Liver (tissue), 9 donors: ENCODE data around the gene PTPRN2. TPM values are rescaled to one million over a fixed set of nuclear protein-coding genes. Genes with fewer than 3 reads are reported as not detected.

Source experiments
- DNase-seq: peaks from one replicate; pipeline ENCODE4 v3.0.0-alpha.2; 2017; ENCODE audit warnings: low spot score
- H3K27ac ChIP-seq, 2 donors: one replicate each; pipeline ENCODE4 v1.7.0; 2013; ENCODE audit warnings: inconsistent platforms in 2 of 2, low read length in 2 of 2, control low read depth in 1 of 2, low read depth in 1 of 2, mild to moderate bottlenecking in 1 of 2
- H3K27me3 ChIP-seq, 4 donors: one replicate each; pipeline versions ENCODE4 v1.6.1 to v1.7.0; 2013; ENCODE audit warnings: low read length in 3 of 4, inconsistent platforms in 1 of 4, mild to moderate bottlenecking in 1 of 4, moderate library complexity in 1 of 4; ENCODE audit not compliant: control insufficient read depth in 4 of 4, insufficient read depth in 4 of 4
- H3K36me3 ChIP-seq, 4 donors: one replicate each; pipeline versions ENCODE4 v1.6.1 to v1.7.0; 2013; ENCODE audit warnings: low read length in 3 of 4, mild to moderate bottlenecking in 3 of 4, low read depth in 1 of 4, moderate library complexity in 1 of 4; ENCODE audit not compliant: control insufficient read depth in 4 of 4, insufficient read depth in 3 of 4
- H3K4me1 ChIP-seq, 4 donors: one replicate each; pipeline versions ENCODE4 v1.6.1 to v1.7.0; 2013; ENCODE audit warnings: low read length in 3 of 4, mild to moderate bottlenecking in 3 of 4, moderate library complexity in 1 of 4; ENCODE audit not compliant: control insufficient read depth in 4 of 4, insufficient read depth in 4 of 4
- H3K4me3 ChIP-seq, 3 donors: one replicate each; pipeline versions ENCODE4 v1.6.1 to v1.7.0; 2013; ENCODE audit warnings: low read length in 3 of 3, control low read depth in 1 of 3, low read depth in 1 of 3, mild to moderate bottlenecking in 1 of 3
- H3K9ac ChIP-seq, 2 donors: one replicate each; pipeline ENCODE4 v1.7.0; 2013; ENCODE audit warnings: low read length in 2 of 2, mild to moderate bottlenecking in 2 of 2, moderate library complexity in 2 of 2, control low read depth in 1 of 2, low read depth in 1 of 2
- H3K9me3 ChIP-seq, 4 donors: one replicate each; pipeline versions ENCODE4 v1.6.1 to v1.7.0; 2013; ENCODE audit warnings: low read length in 3 of 4; ENCODE audit not compliant: control insufficient read depth in 4 of 4
- EGR1 ChIP-seq, 2 donors: IDR thresholded peaks; 2 replicates each; pipeline ENCODE4 v1.6.1; 2016 to 2018; ENCODE audit warnings: antibody characterized with exemption in 2 of 2, low read depth in 2 of 2
- FOXA1 ChIP-seq: IDR thresholded peaks from 2 replicates; pipeline ENCODE4 v1.6.1; 2016; ENCODE audit warnings: antibody characterized with exemption
- FOXA2 ChIP-seq: IDR thresholded peaks from 2 replicates; pipeline ENCODE4 v1.6.1; 2016; ENCODE audit warnings: antibody characterized with exemption
- GABPA ChIP-seq, 2 donors: IDR thresholded peaks in 1 of 2; conservative IDR thresholded peaks in 1 of 2; 2 replicates each; pipeline ENCODE4 v1.6.1; 2016; ENCODE audit warnings: antibody characterized with exemption in 2 of 2, mild to moderate bottlenecking in 1 of 2, moderate library complexity in 1 of 2
- HNF4A ChIP-seq, 2 donors: conservative IDR thresholded peaks; 2 replicates each; pipeline ENCODE4 v1.6.1; 2016; ENCODE audit warnings: antibody characterized with exemption in 2 of 2, mild to moderate bottlenecking in 2 of 2
- HNF4G ChIP-seq: IDR thresholded peaks from 2 replicates; pipeline ENCODE4 v1.6.1; 2016; ENCODE audit warnings: antibody characterized with exemption
- JUND ChIP-seq, 2 donors: IDR thresholded peaks; 2 replicates each; pipeline ENCODE4 v1.6.1; 2016; ENCODE audit warnings: antibody characterized with exemption in 2 of 2
- NR2F2 ChIP-seq: IDR thresholded peaks from 2 replicates; pipeline ENCODE4 v1.6.1; 2016; ENCODE audit warnings: antibody characterized with exemption
- RAD21 ChIP-seq, 2 donors: IDR thresholded peaks; 2 replicates each; pipeline ENCODE4 v1.6.1; 2016; ENCODE audit warnings: antibody characterized with exemption in 2 of 2, mild to moderate bottlenecking in 2 of 2
- RXRA ChIP-seq, 2 donors: IDR thresholded peaks; 2 replicates each; pipeline ENCODE4 v1.6.1; 2017 to 2018; ENCODE audit warnings: antibody characterized with exemption in 2 of 2, mild to moderate bottlenecking in 1 of 2
- SP1 ChIP-seq: IDR thresholded peaks from 2 replicates; pipeline ENCODE4 v1.6.1; 2018; ENCODE audit warnings: antibody characterized with exemption, mild to moderate bottlenecking
- TAF1 ChIP-seq: conservative IDR thresholded peaks from 2 replicates; pipeline ENCODE4 v1.6.1; 2016; ENCODE audit warnings: antibody characterized with exemption, mild to moderate bottlenecking
- YY1 ChIP-seq: IDR thresholded peaks from 2 replicates; pipeline ENCODE4 v1.6.1; 2016; ENCODE audit warnings: antibody characterized with exemption, mild to moderate bottlenecking
- WGBS: extraction: QIAGEN DNeasy Blood & Tissue Kit; methylation state at CpG from one replicate; pipeline ENCODE4 v1.1.7; 2013; 5-methylcytosine and 5-hydroxymethylcytosine counted together
- polyA plus RNA-seq, 2 donors: library from polyadenylated mRNA; stranded (reverse) in 1 of 2; unstranded in 1 of 2; fragments of 200-250 nt in 1 of 2; fragments of >200 nt in 1 of 2; fragmentation: Nextera tagmentation in 1 of 2; extraction: Ambion mirVana in 1 of 2; gene quantifications; one replicate each; pipeline versions ENCODE4 v1.2.1 to v1.2.3, GENCODE V29; 2013 to 2015
- total RNA-seq, 2 donors: library from RNA; depleted of rRNA; stranded (reverse); fragments of >200 nt; gene quantifications; one replicate each; pipeline ENCODE4 v1.2.3, GENCODE V29; 2014
- TF ChIP-seq, protein P1 (sequence below): IDR thresholded peaks from 2 replicates; pipeline ENCODE4 v1.6.1; 2016; ENCODE audit warnings: antibody characterized with exemption, mild to moderate bottlenecking
- TF ChIP-seq, protein P2 (sequence below): IDR thresholded peaks from 2 replicates; pipeline ENCODE4 v1.6.1; 2016; ENCODE audit warnings: antibody characterized with exemption
- TF ChIP-seq, protein P3 (sequence below): IDR thresholded peaks from 2 replicates; pipeline ENCODE4 v1.6.1; 2016; ENCODE audit warnings: antibody characterized with exemption
- TF ChIP-seq, protein P4 (sequence below): fragments of 150-350 bp; IDR thresholded peaks from 2 replicates; pipeline ENCODE4 v1.5.1; 2017; ENCODE audit warnings: improper control_type of control experiment, low read depth, low read length; ENCODE audit not compliant: missing input control
- TF ChIP-seq, protein P5 (sequence below): IDR thresholded peaks from 2 replicates; pipeline ENCODE4 v1.6.1; 2016; ENCODE audit warnings: antibody characterized with exemption
- donor health status: healthy.
- donor health status: healthy.
- donor health status: healthy.
- donor health status: healthy.
- donor health status: healthy.

The PTPRN2 gene
- total and polyA plus RNA-seq, 4 donors = 0.75 to 1.9 (median 1.1) TPM

DNA sequence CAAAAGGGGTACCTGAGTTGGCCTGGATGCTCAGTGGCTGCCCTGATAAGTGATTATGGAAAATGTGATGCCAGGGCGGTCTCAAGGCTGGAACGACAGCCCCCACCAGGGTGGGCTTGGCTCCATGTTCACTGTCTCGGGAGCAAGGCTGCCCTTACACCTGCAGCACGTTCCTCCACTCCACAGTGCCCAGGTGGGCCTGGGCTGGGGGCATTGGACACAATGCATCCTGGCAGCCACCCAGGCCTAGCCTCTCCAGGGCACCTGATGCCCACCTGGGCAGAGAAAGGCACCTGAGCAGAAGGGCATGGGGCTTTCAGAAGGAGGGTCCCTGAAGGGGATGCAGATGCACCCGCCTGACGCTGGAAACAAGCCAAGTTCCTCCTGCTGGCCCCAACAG lies 702.5 kb downstream of the PTPRN2 start:
- Histone ChIP-seq H3K9me3 (peaks cover 0 to 7% (median 0%) of the 10 kb centered on the region in 4 donors), H3K36me3 (no peaks in the 10 kb centered on the region), H3K4me3 (no peak overlapping the region), H3K9ac (no peak overlapping the region), H3K27ac (no peak overlapping the region), H3K27me3 (no peaks in the 10 kb centered on the region), H3K4me1 (no peaks in the 10 kb centered on the region)
- TF ChIP-seq NR2F2 = no peak
- TF ChIP-seq JUND (IDR thresholded peaks at IDR 0.05) = no peak
- TF ChIP-seq, protein P1, sequence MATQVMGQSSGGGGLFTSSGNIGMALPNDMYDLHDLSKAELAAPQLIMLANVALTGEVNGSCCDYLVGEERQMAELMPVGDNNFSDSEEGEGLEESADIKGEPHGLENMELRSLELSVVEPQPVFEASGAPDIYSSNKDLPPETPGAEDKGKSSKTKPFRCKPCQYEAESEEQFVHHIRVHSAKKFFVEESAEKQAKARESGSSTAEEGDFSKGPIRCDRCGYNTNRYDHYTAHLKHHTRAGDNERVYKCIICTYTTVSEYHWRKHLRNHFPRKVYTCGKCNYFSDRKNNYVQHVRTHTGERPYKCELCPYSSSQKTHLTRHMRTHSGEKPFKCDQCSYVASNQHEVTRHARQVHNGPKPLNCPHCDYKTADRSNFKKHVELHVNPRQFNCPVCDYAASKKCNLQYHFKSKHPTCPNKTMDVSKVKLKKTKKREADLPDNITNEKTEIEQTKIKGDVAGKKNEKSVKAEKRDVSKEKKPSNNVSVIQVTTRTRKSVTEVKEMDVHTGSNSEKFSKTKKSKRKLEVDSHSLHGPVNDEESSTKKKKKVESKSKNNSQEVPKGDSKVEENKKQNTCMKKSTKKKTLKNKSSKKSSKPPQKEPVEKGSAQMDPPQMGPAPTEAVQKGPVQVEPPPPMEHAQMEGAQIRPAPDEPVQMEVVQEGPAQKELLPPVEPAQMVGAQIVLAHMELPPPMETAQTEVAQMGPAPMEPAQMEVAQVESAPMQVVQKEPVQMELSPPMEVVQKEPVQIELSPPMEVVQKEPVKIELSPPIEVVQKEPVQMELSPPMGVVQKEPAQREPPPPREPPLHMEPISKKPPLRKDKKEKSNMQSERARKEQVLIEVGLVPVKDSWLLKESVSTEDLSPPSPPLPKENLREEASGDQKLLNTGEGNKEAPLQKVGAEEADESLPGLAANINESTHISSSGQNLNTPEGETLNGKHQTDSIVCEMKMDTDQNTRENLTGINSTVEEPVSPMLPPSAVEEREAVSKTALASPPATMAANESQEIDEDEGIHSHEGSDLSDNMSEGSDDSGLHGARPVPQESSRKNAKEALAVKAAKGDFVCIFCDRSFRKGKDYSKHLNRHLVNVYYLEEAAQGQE = no peak
- no peak for TF ChIP-seq GABPA (IDR thresholded peaks at IDR 0.05 in 1 of 2, conservative IDR thresholded peaks at IDR 0.05 in 1 of 2)
- no peak for TF ChIP-seq FOXA2
- TF ChIP-seq RXRA (IDR thresholded peaks at IDR 0.05) = no peak
- TF ChIP-seq EGR1 (IDR thresholded peaks at IDR 0.05; ENCODE audit: low read depth in 2 of 2) = no peak
- no peak for TF ChIP-seq FOXA1
- no peak for TF ChIP-seq HNF4G
- no peak for TF ChIP-seq RAD21 (IDR thresholded peaks at IDR 0.05)
- no peak for TF ChIP-seq HNF4A (conservative IDR thresholded peaks at IDR 0.05)
- no peak for TF ChIP-seq TAF1
- TF ChIP-seq, protein P2, sequence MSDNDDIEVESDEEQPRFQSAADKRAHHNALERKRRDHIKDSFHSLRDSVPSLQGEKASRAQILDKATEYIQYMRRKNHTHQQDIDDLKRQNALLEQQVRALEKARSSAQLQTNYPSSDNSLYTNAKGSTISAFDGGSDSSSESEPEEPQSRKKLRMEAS = no peak
- TF ChIP-seq, protein P3, sequence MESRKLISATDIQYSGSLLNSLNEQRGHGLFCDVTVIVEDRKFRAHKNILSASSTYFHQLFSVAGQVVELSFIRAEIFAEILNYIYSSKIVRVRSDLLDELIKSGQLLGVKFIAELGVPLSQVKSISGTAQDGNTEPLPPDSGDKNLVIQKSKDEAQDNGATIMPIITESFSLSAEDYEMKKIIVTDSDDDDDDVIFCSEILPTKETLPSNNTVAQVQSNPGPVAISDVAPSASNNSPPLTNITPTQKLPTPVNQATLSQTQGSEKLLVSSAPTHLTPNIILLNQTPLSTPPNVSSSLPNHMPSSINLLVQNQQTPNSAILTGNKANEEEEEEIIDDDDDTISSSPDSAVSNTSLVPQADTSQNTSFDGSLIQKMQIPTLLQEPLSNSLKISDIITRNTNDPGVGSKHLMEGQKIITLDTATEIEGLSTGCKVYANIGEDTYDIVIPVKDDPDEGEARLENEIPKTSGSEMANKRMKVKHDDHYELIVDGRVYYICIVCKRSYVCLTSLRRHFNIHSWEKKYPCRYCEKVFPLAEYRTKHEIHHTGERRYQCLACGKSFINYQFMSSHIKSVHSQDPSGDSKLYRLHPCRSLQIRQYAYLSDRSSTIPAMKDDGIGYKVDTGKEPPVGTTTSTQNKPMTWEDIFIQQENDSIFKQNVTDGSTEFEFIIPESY = no peak
- TF ChIP-seq, protein P4, sequence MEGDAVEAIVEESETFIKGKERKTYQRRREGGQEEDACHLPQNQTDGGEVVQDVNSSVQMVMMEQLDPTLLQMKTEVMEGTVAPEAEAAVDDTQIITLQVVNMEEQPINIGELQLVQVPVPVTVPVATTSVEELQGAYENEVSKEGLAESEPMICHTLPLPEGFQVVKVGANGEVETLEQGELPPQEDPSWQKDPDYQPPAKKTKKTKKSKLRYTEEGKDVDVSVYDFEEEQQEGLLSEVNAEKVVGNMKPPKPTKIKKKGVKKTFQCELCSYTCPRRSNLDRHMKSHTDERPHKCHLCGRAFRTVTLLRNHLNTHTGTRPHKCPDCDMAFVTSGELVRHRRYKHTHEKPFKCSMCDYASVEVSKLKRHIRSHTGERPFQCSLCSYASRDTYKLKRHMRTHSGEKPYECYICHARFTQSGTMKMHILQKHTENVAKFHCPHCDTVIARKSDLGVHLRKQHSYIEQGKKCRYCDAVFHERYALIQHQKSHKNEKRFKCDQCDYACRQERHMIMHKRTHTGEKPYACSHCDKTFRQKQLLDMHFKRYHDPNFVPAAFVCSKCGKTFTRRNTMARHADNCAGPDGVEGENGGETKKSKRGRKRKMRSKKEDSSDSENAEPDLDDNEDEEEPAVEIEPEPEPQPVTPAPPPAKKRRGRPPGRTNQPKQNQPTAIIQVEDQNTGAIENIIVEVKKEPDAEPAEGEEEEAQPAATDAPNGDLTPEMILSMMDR = no peak
- no peak for TF ChIP-seq SP1
- TF ChIP-seq YY1 = no peak
- TF ChIP-seq, protein P5, sequence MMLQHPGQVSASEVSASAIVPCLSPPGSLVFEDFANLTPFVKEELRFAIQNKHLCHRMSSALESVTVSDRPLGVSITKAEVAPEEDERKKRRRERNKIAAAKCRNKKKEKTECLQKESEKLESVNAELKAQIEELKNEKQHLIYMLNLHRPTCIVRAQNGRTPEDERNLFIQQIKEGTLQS = no peak
- DNase-seq = no peak
- 76% methylated on average over 6 of the region's 6 CpGs for WGBS
